Activated naive CD4-positive, alpha-beta T cell treated with anti-CD3 and anti-CD28 coated beads, Interleukin-2, amount 10 ng/mL, durations not matched to agents 7 days and 5 days (primary cell): ENCODE results near the gene CMC4.
A peak's percentile ranks its signal among the peaks of the same experiment; 100 is the strongest.

Experiments
- CTCF ChIA-PET: fragments of 350-600 bp; sonication (Branson Sonifier 250); formaldehyde crosslinking; loops from one replicate; lab custom pipeline; 2021; ENCODE audit warnings: antibody characterized with exemption; lab: Charles Lee
- DNase-seq: peaks from one replicate; pipeline ENCODE4 v3.0.0-alpha.2; 2020
- H3K27ac Mint-ChIP-seq: one replicate; pipeline ENCODE4 v1.8.0; 2021; ENCODE audit warnings: mild to moderate bottlenecking, moderate library complexity, mixed read lengths
- H3K27me3 Mint-ChIP-seq: one replicate; pipeline ENCODE4 v1.8.0; 2021; ENCODE audit warnings: mild to moderate bottlenecking, mixed read lengths
- H3K36me3 Mint-ChIP-seq: one replicate; pipeline ENCODE4 v1.8.0; 2021; ENCODE audit warnings: mixed read lengths
- H3K4me1 Mint-ChIP-seq: one replicate; pipeline ENCODE4 v1.8.0; 2021; ENCODE audit warnings: mixed read lengths
- H3K4me3 Mint-ChIP-seq: one replicate; pipeline ENCODE4 v1.8.0; 2021; ENCODE audit warnings: mild to moderate bottlenecking, moderate library complexity, mixed read lengths
- H3K9me3 Mint-ChIP-seq: one replicate; pipeline ENCODE4 v1.8.0; 2021; ENCODE audit warnings: mixed read lengths

Gene CMC4

GRCh38 chrX:155068165-155068564, 2.8 kb downstream of the CMC4 start:
- Mint-ChIP-seq H3K27me3 (no peaks in the 10 kb centered on the region), H3K4me3 (no peak overlapping the region), H3K36me3 (peaks cover 11% of the 10 kb centered on the region), H3K4me1 (peaks cover 42% of the 10 kb centered on the region), H3K27ac (no peak overlapping the region), H3K9me3 (no peaks in the 10 kb centered on the region)
- DNase-seq = no peak
- CTCF ChIA-PET = interaction anchor here (0.7 to 1.4 kb wide), 2 partner anchors 11 to 50 kb away, joined by 3 to 5 read pairs; no protein-coding TSS in a partner anchor

GRCh38 chrX:155065035-155065734, 5.8 kb downstream of the CMC4 start:
- CTCF ChIA-PET = no interaction called here
- Mint-ChIP-seq H3K4me1 (peaks cover 30% of the 10 kb centered on the region), H3K9me3 (no peaks in the 10 kb centered on the region), H3K36me3 (peaks cover 5% of the 10 kb centered on the region), H3K4me3 (no peak overlapping the region), H3K27me3 (no peaks in the 10 kb centered on the region), H3K27ac (no peak overlapping the region)
- DNase-seq = no peak

- no peaks in the 10 kb centered on the region for H3K9me3 Mint-ChIP-seq
- no peak overlapping the region for H3K4me3 Mint-ChIP-seq
- peaks cover 3% of the 10 kb centered on the region for H3K36me3 Mint-ChIP-seq
- no peak for DNase-seq
- CTCF ChIA-PET = interaction anchor here (1.7 kb wide), 1 partner anchor 15 kb away, joined by 3 read pairs; no protein-coding TSS in a partner anchor
- H3K4me1 Mint-ChIP-seq = peaks cover 13% of the 10 kb centered on the region
- no peaks in the 10 kb centered on the region for H3K27me3 Mint-ChIP-seq
- H3K27ac Mint-ChIP-seq = no peak overlapping the region
These were observed 9.2 kb downstream of the CMC4 start for GRCh38 chrX:155061760-155062159.

- H3K27ac Mint-ChIP-seq = peak overlapping the region; percentile 64
- peaks cover 29% of the 10 kb centered on the region for H3K4me1 Mint-ChIP-seq
- H3K27me3 Mint-ChIP-seq = no peaks in the 10 kb centered on the region
- H3K36me3 Mint-ChIP-seq = peaks cover 19% of the 10 kb centered on the region
- H3K4me3 Mint-ChIP-seq = peak overlapping the region; percentile 31
- CTCF ChIA-PET = interaction anchor here (0.6 to 2.4 kb wide), 17 partner anchors 9 to 574 kb away, joined by 3 to 21 read pairs (median 3); no protein-coding TSS in a partner anchor
- no peaks in the 10 kb centered on the region for H3K9me3 Mint-ChIP-seq
- peak; percentile 58 for DNase-seq
These were observed 13.8 kb downstream of the CMC4 start for GRCh38 chrX:155056877-155057792.

- no peak overlapping the region for H3K4me3 Mint-ChIP-seq
- CTCF ChIA-PET = interaction anchor here (0.6 to 2.4 kb wide), 15 partner anchors 10 to 138 kb away, joined by 3 to 21 read pairs (median 4); no protein-coding TSS in a partner anchor
These were observed 14.5 kb downstream of the CMC4 start for GRCh38 chrX:155056471-155056870.

GRCh38 chrX:155055494-155055893, 15.4 kb downstream of the CMC4 start:
- Mint-ChIP-seq H3K4me1 (peaks cover 38% of the 10 kb centered on the region), H3K27ac (no peak overlapping the region), H3K36me3 (peaks cover 19% of the 10 kb centered on the region), H3K27me3 (no peaks in the 10 kb centered on the region), H3K9me3 (no peaks in the 10 kb centered on the region), H3K4me3 (no peak overlapping the region)
- CTCF ChIA-PET = no interaction called here
- no peak for DNase-seq

More at GRCh38 chrX:155056471-155056870, 14.5 kb downstream of the CMC4 start:
- Mint-ChIP-seq H3K36me3 (peaks cover 19% of the 10 kb centered on the region), H3K9me3 (no peaks in the 10 kb centered on the region), H3K4me1 (peaks cover 29% of the 10 kb centered on the region), H3K27ac (peak overlapping the region; percentile 58), H3K27me3 (no peaks in the 10 kb centered on the region)
- DNase-seq = peak; percentile 20

GRCh38 chrX:155054255-155054654, 16.7 kb downstream of the CMC4 start:
- peaks cover 19% of the 10 kb centered on the region for H3K36me3 Mint-ChIP-seq
- no peak overlapping the region for H3K27ac Mint-ChIP-seq
- no peaks in the 10 kb centered on the region for H3K27me3 Mint-ChIP-seq
- H3K4me3 Mint-ChIP-seq = no peak overlapping the region
- no peak for DNase-seq
- CTCF ChIA-PET = no interaction called here
- H3K4me1 Mint-ChIP-seq = peaks cover 44% of the 10 kb centered on the region
- H3K9me3 Mint-ChIP-seq = no peaks in the 10 kb centered on the region

- Mint-ChIP-seq H3K9me3 (no peaks in the 10 kb centered on the region), H3K36me3 (peaks cover 22% of the 10 kb centered on the region), H3K4me1 (peaks cover 49% of the 10 kb centered on the region), H3K4me3 (no peak overlapping the region), H3K27me3 (no peaks in the 10 kb centered on the region), H3K27ac (no peak overlapping the region)
- CTCF ChIA-PET = no interaction called here
- no peak for DNase-seq
These were observed 17.3 kb downstream of the CMC4 start for GRCh38 chrX:155053656-155054055.

- Mint-ChIP-seq H3K4me1 (peaks cover 50% of the 10 kb centered on the region), H3K9me3 (no peaks in the 10 kb centered on the region), H3K27ac (no peak overlapping the region), H3K4me3 (no peak overlapping the region), H3K27me3 (no peaks in the 10 kb centered on the region), H3K36me3 (peaks cover 25% of the 10 kb centered on the region)
- CTCF ChIA-PET = no interaction called here
- no peak for DNase-seq
These were observed 18.0 kb downstream of the CMC4 start for GRCh38 chrX:155052738-155053498.

- Mint-ChIP-seq H3K4me1 (peaks cover 29% of the 10 kb centered on the region), H3K4me3 (no peak overlapping the region), H3K36me3 (peaks cover 32% of the 10 kb centered on the region), H3K27me3 (no peaks in the 10 kb centered on the region), H3K9me3 (no peaks in the 10 kb centered on the region), H3K27ac (no peak overlapping the region)
- DNase-seq = peak; percentile 57
- CTCF ChIA-PET = interaction anchor here (0.7 kb wide), 1 partner anchor 178 kb away, joined by 3 read pairs; no protein-coding TSS in a partner anchor
These were observed 21.8 kb downstream of the CMC4 start for GRCh38 chrX:155048977-155049619.

- H3K27me3 Mint-ChIP-seq = no peaks in the 10 kb centered on the region
- peaks cover 22% of the 10 kb centered on the region for H3K36me3 Mint-ChIP-seq
- CTCF ChIA-PET = interaction anchor here (0.7 kb wide), 1 partner anchor 15 kb away, joined by 3 read pairs; no protein-coding TSS in a partner anchor
- H3K9me3 Mint-ChIP-seq = no peaks in the 10 kb centered on the region
- H3K27ac Mint-ChIP-seq = no peak overlapping the region
- peaks cover 21% of the 10 kb centered on the region for H3K4me1 Mint-ChIP-seq
- H3K4me3 Mint-ChIP-seq = no peak overlapping the region
- DNase-seq = no peak
These were observed 24.0 kb downstream of the CMC4 start for GRCh38 chrX:155046811-155047528.

GRCh38 chrX:155046129-155046810, 24.7 kb downstream of the CMC4 start:
- Mint-ChIP-seq H3K4me3 (no peak overlapping the region), H3K27me3 (no peaks in the 10 kb centered on the region), H3K36me3 (peaks cover 19% of the 10 kb centered on the region), H3K27ac (no peak overlapping the region), H3K4me1 (peaks cover 19% of the 10 kb centered on the region), H3K9me3 (no peaks in the 10 kb centered on the region)
- DNase-seq = no peak
- CTCF ChIA-PET = interaction anchor here (0.7 kb wide), 1 partner anchor 16 kb away, joined by 3 read pairs; no protein-coding TSS in a partner anchor
